Right ventricle myocardium superior (tissue), 1 donor: ENCODE results near the gene IRAG1. TPM values are rescaled to one million over a fixed set of nuclear protein-coding genes. Genes with fewer than 3 reads are reported as not detected.

Source experiments
- ATAC-seq: fragments of 200-7000 bp; cut with Tn5 transposase; one replicate; pipeline ENCODE4 v1.9.1; 2020; ENCODE audit warnings: mild to moderate bottlenecking; ENCODE audit not compliant: poor library complexity
- DNase-seq: peaks from one replicate; pipeline ENCODE4 v3.0.0-alpha.2; 2020
- intact Hi-C: fragments of 100-400 bp; cut with DNase I; formaldehyde crosslinking; loops from one replicate; pipeline ENCODE4 v1.11.2; 2022
- long read RNA-seq: library from polyadenylated mRNA; unstranded; transcript quantifications from one replicate; pipeline ENCODE4 v2.0.0, GENCODE V29; 2021
- total RNA-seq: library from RNA; stranded (reverse); fragmentation: NEBNext Ultra II Directional; extraction: Animal tissue kit (Norgen Biotek cat#: 25700); gene quantifications from one replicate; pipeline ENCODE4 v1.2.1, GENCODE V29; 2021
- donor health status: DM: no; HTN: yes; CAD: no; lungs with severe emphysema.

The IRAG1 gene, protein sequence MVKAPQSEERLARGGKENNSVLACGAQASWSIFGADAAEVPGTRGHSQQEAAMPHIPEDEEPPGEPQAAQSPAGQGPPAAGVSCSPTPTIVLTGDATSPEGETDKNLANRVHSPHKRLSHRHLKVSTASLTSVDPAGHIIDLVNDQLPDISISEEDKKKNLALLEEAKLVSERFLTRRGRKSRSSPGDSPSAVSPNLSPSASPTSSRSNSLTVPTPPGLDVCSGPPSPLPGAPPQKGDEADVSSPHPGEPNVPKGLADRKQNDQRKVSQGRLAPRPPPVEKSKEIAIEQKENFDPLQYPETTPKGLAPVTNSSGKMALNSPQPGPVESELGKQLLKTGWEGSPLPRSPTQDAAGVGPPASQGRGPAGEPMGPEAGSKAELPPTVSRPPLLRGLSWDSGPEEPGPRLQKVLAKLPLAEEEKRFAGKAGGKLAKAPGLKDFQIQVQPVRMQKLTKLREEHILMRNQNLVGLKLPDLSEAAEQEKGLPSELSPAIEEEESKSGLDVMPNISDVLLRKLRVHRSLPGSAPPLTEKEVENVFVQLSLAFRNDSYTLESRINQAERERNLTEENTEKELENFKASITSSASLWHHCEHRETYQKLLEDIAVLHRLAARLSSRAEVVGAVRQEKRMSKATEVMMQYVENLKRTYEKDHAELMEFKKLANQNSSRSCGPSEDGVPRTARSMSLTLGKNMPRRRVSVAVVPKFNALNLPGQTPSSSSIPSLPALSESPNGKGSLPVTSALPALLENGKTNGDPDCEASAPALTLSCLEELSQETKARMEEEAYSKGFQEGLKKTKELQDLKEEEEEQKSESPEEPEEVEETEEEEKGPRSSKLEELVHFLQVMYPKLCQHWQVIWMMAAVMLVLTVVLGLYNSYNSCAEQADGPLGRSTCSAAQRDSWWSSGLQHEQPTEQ
- total RNA-seq: 4.5 TPM
- long read RNA-seq, partial matches to known transcripts: 2 of 5 reads
- long read RNA-seq, other reads (novel, unspliced or antisense): 3 of 5 reads

DNA sequence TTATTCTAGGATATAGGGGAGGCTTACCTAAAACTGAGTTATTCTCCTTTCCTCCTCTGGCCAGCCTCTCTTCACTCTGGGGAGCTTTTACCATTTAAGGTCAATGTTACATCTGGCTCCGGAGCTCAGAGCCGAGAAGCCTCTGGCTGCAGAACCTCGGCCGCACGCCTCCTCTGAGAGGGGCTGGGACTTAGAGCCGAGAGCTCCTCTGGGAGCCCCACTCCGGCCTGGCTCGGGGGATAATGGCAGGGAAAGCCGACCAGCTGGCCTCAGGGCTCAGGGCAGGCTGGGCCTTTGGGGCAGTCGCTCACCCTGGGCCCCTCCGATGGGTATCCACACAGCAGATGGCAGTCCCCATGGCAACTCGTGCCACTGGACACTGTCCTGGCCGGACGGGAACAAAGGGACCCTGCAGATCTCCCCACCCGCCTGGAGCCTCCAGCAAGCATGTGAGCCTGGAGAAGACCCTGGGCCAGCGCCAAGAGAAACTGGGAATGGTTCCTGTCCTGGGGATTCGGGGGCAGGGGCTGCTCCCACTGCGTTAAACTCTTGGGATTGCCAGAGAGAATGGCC is at the start of gene IRAG1:
Gene IRAG1 (minus strand): TSS at position 247 of the 573 bp plus-strand sequence. CDS start 153 bp downstream, at position 94.
- DNase-seq (peak; percentile 71), ATAC-seq (peak; percentile 78)
- intact Hi-C loops: no loop called here

DNA sequence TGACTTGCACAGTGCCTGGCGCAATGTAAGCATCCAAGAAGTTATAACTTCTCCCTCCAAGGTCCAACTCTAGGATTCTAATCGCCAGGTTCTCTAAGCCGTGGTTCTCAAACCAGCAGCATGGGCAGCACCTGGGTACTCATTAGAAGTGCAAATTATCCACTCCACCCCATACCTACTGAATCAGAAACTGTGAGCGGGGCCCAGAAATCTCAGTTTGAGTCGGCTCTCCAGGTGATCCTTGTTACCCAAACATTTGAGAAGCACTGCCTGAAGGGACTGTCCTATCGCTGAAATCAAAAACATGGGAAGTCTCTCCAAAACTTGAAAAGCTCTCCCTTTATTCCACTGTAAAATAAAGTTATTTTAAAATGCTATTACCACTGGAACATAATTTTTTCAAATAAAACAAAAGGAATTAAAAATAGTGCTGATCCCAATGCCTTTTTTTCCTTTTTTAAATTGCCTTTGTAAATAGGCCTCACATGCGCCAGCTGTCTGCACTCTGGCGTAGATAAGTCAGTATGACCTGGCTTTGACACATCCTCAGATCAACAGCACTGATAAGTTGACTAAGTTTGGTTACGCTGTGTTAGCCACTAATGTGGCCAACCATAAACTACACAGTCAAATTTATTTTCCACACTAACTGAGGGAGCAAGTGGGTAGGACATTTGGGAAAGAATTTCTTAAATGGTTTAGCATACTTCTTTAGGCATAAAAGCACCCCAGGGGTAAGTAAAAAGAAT is 49.1 kb upstream of the IRAG1 start:
- ATAC-seq: no peak
- DNase-seq: no peak
- intact Hi-C loops: no loop called here

DNA sequence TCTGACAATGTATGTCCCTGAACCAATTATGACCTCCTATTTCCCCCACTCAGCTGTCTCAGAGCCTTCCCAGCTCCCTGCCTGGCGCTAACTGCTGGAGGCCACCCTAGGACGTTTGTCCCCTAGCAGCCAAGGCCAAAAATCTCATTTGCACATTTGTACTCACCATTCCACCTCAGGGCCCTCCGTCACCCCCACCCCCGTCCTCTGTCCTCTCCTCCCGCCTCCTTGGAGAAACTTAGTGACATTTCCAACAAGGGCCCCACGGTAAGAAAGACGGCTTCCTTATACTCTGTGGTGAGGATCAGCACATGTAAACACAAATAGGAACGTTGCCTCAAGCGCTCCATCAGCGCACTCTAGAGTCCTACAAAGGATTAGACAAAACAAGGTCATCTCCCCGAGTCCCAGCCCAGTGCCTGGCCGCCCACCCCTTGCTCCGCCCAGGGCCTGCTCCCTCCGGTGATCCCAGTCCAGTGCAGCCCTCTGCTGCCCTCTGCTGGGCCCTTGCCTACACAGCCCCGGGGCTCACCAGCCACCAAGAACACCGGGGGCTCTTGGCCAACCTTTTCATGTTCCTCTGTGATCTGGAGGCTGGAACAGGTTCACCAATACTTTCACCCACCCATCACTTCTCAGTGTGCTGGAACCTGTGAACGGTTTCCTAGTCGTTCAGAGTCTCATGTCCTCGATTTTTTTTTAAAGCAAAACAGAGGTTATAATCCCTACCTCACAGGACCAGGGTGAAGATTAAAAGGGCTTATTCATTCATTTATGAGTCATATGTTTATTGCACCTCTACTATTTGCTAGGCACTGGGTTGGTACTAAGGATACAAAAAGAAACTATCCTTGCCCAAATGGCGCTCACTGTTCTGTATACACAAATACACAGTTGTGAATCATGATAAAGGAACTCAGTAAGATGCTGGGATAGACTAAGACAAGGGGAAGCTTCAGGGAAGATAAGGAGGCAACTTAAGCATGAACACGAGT is 42.2 kb upstream of the IRAG1 start:
- intact Hi-C loops: loop anchor here (2.0 to 10.0 kb wide), 4 partner anchors 108 to 329 kb away; partner anchors contain the start of gene RNF141
- DNase-seq (peak; percentile 97), ATAC-seq (peak; percentile 100)

DNA sequence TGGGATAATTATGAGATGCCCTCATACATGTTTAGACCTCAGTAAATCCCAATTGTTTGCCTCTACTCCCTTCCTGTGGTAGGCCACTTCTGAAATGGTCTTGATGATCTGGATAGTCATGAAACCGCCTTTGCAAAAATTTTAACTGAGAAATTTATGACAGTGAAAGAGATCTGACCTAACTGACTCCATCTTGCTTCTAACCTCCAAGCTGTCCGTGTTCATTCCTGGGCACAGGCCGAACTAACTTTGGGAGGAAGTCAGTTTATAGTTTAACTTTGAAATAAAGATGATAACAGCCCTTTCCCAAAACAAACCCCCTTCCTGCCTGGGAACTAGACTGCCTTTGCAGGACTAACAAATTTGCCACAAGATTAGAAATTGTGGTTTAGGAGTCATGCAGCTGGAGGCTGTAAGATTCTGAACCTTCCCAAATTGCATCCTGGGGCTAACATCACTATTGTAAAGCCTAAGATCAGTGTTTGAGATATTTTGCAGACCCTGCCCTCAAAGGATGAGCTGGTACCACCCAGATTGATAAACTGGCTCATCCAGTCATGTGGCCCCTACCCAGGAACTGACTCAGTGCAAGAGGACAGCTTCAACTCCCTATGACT is 37.6 kb upstream of the IRAG1 start:
- DNase-seq: no peak
- intact Hi-C loops: loop anchor here (10.0 kb wide), 2 partner anchors 186 to 216 kb away; partner anchors contain the start of gene RNF141
- no peak for ATAC-seq

DNA sequence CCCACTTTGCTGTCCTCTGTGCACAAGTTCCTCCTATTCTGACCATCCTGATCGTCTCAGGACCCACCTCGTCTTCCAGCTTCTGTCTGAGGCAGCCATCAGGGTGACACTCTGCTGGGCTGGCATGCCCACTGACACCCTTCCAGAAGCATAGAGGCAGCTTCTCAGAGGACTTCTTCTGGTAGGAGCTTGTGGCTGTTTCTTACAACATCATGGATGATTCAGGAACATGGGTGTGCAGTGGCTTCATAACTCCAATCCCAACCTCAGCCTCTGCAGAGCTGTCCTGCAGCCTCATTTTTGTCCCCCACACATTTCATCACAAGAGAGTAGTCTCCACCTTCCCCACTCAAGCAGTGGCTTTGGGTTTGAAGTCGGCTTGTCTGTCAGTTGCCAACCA is 36.6 kb upstream of the IRAG1 start:
- no peak for ATAC-seq
- no peak for DNase-seq
- intact Hi-C loops: loop anchor here (10.0 kb wide), 2 partner anchors 185 to 215 kb away; partner anchors contain the start of gene RNF141

DNA sequence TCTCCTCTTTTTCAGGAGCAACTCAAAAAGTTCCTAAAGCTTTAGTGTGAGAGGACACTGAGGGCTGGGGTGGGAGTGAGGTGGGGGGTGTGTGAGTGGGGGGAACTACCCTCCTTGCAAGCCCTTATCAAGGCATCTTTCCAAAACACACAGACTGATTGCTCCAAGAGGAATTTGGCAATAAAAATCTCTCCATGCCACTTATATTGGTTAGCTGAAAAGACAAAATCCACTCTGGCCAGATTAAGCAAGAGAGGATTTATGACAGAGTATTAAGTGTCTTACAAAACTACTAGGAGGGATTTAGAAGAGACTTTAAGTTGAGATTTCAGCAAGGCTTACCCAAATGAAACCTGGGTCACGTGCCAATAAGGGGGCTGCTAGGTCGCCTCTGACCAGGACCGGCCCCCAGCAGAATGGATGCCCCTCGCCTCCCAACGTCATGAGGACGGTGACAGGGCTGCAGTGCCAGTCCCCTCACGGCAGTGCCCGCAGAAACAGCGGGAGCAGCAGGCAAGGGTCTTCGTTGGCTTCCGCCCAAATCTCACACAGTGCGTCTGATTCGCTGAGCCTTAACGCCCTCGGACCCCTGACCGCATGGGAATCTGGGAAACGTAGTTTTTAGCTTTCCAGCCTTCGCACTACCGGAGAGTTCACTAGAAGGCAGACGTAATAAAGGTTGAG is 35.4 kb upstream of the IRAG1 start:
- ATAC-seq (no peak), DNase-seq (no peak)
- intact Hi-C loops: no loop called here

DNA sequence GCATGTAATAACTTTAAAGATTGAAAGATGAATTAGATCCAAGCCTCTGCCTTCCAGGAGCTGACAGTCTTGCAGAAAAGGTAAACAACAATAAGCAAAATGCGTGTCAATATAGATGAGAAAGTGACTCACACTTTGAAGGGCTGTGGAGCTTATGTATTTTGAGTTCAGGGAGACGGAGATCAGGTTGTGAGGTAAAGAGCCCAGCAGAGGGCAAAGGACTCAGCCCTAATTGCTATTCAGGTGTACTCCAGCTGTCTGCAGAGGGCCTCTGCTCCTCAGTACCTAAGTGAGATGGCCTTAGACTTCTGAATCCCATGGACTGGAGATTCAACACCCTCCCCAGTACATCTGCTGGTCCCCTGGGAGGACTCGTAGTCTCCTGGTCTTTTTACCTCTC is 34.6 kb upstream of the IRAG1 start:
- DNase-seq (no peak), ATAC-seq (no peak)
- intact Hi-C loops: no loop called here

DNA sequence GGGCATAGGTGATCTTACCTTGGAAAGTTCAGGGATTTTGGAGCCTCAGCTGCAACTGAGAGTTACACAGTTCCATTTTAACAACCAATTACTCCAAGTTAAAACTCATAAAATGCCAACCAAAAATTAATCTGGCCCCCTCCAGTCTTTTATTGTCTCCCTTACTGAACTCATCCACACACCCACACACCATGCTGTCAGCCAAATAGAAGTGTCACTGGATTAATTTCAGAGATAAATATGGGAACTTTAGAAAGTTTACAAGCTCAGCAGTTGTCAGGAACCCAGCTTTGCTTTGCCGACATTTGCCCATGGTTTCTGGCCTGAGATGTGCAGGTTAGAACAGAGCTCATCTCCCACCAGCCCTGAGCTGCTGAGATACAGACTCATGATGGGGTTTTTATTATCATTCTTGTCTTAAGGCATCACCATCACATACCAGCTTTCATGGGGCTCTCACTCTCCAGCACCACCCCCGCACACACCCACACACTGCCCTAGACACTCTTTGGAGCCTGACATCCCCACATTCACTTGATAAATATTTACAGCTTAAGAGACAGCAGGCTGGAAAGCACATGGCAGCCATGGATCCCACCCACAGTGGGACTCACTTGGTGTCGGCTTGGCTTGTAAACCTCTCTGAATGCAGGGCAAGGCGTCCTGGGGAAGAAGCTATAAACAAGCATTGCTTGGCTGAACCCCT is 33.7 kb upstream of the IRAG1 start:
- no peak for ATAC-seq
- DNase-seq: no peak
- intact Hi-C loops: no loop called here

DNA sequence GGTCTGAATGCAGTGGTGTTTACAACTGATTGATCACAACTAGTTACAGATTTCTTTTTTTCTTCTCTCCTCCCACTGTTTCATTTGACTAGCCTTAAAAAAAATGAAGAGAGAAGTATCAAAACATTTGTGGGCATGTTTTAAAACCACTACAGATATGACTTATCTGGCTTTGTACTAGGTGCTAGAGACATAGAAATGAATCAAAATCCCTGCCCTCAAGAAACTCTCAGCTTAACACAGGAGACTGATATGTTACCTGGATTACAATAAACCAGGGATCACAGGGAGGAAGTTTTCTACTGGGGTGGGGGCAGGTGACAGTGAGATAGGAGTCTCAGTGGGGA is 32.3 kb upstream of the IRAG1 start:
- intact Hi-C loops: no loop called here
- ATAC-seq (no peak), DNase-seq (no peak)

DNA sequence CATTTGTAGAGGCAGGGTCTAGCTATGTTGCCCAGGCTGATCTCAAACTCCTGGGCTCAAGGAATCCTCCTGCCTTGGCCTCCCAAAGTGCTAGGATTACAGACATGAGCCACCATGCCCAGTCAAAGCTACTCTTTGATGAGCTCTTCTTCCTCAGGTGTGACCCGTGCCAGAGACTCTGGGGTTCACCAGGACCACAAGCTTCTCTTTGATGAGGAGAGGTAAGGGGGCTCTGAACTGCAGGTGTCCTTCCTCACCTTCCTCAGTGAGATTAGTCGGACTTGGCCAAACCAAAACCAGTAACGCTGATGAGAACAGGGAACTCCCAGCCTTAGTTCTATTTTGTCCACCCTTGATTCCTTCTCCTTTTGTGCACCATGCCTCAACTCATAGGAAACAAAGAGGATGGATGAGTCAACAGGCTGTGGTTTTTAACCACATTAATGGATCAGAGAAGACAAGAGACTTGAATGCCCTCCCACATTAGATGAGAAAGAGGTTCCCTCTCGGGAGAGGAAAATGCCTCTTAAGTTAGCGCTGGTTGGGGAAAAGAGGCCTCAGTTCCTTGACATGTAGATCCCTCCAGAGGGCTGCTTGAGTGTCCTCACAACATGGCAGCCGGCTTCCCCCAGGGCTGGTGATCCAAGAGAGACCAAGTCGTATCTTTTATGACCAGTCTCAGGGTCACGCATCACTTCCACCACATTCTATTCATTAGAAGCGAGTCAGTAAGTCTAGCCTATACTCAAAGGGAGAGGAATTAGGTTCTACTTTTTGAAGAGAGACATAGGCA is 31.8 kb upstream of the IRAG1 start:
- intact Hi-C loops: no loop called here
- peak; percentile 39 for ATAC-seq
- no peak for DNase-seq

DNA sequence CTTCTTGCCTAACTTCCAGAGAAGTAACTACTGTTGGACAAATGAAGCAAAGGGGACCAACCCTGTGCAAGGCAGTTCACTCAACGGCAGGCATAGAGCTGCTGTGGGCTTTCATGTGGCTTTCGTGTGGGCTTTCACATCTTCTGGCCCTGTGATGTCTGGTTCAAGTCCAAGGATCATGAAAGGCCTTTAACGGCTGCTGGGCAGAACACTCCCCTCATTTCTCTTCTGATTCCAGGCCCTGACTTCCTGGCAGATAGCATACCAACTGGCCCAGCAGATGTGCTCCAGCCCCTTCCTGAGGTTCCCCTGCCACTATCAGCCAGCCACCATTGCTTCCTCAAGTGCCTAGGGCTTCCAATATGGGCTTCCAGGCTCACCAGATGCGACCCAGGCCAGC is 28.8 kb upstream of the IRAG1 start:
- ATAC-seq (no peak), DNase-seq (no peak)
- intact Hi-C loops: no loop called here

DNA sequence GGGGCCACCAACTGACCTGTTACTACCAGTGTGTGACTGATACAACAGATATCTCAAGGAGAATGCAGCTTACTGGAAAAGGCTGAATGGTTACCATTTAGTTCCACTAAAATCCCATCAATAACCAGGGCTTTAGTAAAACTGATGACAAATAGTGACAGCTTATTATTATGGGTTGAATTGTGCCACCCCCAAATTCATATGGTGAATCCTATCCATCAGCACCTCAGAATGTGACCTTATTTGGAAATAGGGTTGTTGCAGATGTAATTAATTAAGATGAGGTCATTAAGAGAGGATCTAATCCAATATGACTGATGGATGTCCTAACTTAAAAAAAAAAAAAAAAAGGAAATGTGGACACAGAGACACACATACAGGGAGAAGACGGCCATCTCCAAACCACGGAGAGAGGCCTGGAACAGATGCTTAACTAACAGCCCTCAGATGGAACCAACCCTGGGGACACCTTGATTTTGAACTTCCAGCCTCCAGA is 27.4 kb upstream of the IRAG1 start:
- intact Hi-C loops: no loop called here

DNA sequence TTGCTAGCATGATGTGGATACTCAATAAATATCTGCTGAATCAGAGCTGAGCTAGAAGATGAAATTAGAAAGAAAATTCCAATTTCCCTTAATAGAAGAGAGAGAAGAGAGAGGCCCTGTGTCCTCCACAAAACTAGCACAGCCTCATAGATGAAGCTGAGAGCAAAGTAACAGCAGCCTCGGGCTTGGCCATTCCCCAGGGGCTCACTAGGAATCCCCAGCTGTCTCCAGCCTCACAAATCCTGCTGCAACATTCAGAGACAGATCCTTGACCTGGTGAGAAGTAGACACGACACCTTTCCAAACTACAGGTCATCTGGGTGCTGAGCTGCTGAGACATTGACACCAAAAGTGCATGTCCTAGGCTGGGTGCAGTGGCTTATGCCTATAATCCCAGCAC is 26.1 kb upstream of the IRAG1 start:
- no peak for DNase-seq
- intact Hi-C loops: no loop called here
- ATAC-seq: no peak

More for the DNA sequence above, 27.4 kb upstream of the IRAG1 start:
- DNase-seq (no peak), ATAC-seq (no peak)

DNA sequence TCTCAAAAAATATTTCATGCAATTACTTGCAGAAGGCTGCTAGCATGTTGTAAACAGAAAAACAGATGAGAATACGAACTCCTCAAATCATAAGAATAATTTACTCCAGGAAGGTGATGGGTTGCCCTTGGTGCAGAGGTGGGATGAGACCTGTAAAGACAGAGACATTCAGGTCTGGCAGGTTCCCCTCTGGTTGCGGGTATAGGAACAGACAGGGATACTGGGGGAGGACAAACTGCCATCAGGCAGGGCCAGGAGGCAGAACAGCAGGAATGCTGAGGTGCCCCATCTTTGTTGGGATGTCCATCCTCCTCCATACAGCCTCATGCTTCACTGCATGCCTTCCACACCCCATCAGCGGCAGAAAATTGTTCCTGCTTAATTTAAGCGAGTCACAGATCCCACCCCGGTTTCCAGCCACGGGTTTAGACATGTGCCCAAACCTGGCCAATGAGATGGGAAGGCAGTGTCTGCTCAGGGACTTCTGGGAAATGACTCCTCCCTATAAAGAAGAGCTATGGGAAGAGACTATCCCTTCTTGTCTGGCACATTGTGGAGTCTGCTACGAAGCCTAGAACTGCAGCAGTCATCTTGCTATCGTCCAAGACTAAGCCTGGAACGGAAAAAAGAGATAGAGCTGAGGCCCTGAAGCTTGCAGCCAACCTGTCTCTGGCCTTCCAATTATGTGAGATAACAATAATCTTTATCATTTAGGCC is 23.1 kb upstream of the IRAG1 start:
- ATAC-seq: no peak
- intact Hi-C loops: no loop called here
- DNase-seq: no peak
